GM12875 (cell line): ENCODE data around the gene S100PBP.

Source experiments
- H3K4me3 ChIP-seq: one replicate; pipeline ENCODE4 v1.5.1; 2011; ENCODE audit warnings: low read depth, low read length, control low read depth
- TF ChIP-seq, protein P1 (sequence below): IDR thresholded peaks from 2 replicates; pipeline ENCODE4 v1.5.1; 2011; ENCODE audit warnings: low read depth, mild to moderate bottlenecking, control low read depth, inconsistent platforms, low read length, moderate library complexity, borderline replicate concordance; ENCODE audit not compliant: insufficient read depth

Gene S100PBP

DNA sequence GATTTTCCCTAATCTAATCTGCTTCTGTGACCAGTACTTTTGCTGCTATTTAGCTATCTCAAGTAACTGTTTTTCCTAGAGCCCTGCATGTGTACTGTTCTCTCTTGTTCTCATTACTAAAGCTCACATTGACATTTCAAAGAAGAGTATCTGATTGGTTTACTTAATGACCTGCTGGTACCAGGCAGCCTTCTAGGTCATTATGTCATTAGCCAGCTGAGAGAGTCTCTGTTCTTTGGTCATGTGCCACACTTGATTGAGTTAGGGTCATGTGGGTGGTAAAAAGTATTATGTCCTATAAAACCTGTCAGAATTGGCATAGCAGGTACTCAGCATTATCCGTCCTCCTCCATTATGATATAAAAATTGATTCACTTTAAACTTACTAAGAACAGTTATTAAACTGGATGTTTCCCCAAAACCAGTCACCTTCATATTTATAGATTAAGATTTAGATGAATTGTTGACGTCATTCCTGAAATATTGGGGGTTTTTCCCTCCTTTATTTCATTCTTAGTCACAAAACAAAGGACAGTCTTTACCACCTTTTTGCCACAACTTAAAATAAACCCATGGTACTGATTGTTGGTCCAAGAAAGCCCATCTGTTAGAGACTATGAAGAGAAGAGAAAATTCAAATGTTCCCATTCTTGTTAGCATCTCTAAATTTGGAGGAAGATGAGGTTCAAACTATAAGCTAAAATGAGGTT lies 31.1 kb downstream of the S100PBP start:
- no peak overlapping the region for H3K4me3 ChIP-seq
- TF ChIP-seq, protein P1, sequence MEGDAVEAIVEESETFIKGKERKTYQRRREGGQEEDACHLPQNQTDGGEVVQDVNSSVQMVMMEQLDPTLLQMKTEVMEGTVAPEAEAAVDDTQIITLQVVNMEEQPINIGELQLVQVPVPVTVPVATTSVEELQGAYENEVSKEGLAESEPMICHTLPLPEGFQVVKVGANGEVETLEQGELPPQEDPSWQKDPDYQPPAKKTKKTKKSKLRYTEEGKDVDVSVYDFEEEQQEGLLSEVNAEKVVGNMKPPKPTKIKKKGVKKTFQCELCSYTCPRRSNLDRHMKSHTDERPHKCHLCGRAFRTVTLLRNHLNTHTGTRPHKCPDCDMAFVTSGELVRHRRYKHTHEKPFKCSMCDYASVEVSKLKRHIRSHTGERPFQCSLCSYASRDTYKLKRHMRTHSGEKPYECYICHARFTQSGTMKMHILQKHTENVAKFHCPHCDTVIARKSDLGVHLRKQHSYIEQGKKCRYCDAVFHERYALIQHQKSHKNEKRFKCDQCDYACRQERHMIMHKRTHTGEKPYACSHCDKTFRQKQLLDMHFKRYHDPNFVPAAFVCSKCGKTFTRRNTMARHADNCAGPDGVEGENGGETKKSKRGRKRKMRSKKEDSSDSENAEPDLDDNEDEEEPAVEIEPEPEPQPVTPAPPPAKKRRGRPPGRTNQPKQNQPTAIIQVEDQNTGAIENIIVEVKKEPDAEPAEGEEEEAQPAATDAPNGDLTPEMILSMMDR, result no peak

DNA sequence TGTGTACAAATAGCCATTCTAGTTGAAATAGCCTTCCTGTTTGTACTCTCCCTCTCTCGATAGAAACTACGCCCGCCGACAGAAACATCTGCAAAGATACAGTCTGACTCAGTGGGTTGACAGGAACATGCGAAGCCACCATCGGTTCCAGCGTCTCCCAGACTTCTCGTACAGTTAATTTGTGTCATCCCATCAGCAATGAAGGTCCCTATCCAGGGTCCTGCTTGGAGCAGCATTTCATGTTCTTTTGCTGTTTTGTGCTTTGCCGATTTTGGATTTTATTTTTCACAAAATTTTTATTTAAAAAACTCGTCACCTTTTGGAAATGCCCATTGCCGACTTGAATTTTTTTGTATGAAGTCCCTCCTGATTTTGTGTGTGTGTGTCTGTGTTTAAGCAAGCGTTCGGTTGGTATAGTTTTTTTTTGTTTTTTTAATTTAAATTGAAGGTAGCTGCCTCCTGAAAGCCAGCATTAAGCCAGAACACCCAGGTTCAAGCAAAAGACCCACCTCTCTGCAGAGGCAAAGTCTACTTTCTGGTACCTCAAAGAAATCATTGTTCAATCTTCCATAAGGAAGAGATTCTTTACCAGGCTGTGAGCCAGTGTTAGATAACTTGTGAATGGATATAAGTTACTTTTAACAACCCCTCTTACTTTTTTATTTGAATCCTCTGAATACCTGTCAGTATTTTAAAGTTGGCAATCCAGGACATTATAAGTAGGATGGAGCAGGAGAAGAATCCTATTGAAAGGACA lies 38.6 kb downstream of the S100PBP start:
- H3K4me3 ChIP-seq, result no peak overlapping the region
- TF ChIP-seq, protein P1, result no peak

DNA sequence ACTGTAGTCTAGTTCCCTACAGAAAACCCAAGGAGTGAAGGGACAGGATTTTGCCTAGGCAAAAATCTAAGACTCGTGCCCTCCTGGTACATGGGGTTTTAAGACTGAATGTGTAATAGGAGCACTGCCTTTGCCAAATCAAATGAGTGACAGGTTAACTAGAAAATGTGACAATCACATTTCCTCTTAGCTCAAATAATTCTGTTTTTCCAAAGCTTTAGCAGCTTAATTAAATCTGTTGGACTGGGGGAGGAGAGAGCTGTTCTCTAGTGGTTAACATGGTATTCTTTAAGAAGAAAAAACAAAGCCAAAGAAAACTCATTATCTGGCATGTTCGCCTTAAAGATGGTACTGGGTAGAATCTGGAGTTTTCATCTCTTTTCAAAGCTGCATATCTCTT lies 40.7 kb downstream of the S100PBP start:
- TF ChIP-seq, protein P1, result no peak
- H3K4me3 ChIP-seq, result no peak overlapping the region

DNA sequence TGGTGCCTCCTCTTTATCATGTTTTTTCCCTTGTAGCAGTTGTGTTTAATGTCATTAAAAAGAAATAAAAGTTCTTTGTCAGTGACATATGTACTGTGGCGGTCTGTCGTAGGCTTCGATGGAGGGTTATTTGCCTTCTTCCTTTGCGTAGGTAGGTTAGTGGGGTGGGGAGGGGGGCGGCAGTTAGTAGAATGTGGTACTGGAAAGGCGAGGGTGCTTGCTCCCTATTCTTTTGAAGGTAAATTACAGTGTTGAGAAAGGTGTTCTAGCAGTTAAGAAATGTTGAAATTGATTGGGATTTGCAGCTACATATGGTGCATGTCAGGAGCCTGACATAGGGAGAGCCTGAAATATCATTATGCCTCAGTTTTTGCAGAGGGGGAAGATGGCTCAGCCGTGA lies 41.3 kb downstream of the S100PBP start:
- TF ChIP-seq, protein P1, result no peak
- H3K4me3 ChIP-seq, result no peak overlapping the region

DNA sequence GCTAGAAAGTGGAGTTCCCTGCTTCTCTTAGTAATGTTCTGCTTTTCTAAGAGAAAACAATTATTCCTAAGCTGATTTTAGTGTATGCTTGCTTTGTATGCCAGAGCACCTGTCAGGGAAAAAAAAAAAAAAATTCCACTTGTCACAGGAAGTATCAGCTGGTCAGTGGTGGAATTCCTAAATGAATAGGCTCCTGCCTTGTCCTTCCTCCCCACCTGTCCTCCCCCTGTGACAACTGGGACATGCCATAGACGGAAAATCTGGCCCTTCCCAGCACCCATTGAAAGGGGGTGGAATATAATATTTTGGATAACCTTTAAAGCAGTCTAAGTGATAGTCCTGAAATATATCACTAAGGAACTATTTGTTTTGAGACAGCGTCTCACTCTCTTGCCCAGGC lies 42.5 kb downstream of the S100PBP start:
- no peak overlapping the region for H3K4me3 ChIP-seq
- TF ChIP-seq, protein P1, result no peak

DNA sequence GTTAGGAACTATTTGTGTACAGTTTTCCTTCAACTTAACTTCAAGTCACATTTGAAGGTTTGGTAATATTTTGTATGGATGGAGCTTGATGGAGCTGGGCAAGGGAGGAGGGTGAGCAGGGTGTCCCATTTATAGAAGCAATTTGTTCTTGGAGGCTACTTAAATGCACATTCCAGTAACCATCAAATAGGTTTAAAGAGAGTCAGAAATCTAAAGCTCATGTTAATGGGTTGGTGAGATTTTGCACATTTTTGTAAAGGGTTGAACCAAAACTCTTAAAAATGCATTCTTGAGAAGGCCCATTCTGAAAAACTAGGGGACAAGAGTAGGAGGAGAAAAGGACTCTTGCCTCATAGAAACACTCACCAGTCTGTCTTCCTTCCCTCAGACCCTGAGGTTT lies 43.1 kb downstream of the S100PBP start:
- TF ChIP-seq, protein P1, result no peak
- no peak overlapping the region for H3K4me3 ChIP-seq
